Measurements from ENCODE around the gene FAM120B.

The FAM120B gene

GRCh38 chr6:170365121-170365520 is 58.6 kb downstream of the FAM120B start:
- DNase-seq, result no peak

GRCh38 chr6:170365593-170365992 is 59.0 kb downstream of the FAM120B start:
- DNase-seq, result no peak

GRCh38 chr6:170366248-170366960 is 59.8 kb downstream of the FAM120B start:
- no peak for DNase-seq

GRCh38 chr6:170367241-170367640 is 60.7 kb downstream of the FAM120B start:
- no peak for DNase-seq

- no peak for DNase-seq
These were observed 62.0 kb downstream of the FAM120B start for GRCh38 chr6:170368544-170368943.

GRCh38 chr6:170369403-170369802 is 62.8 kb downstream of the FAM120B start:
- no peak for DNase-seq

- no peak for DNase-seq
These were observed 63.9 kb downstream of the FAM120B start for GRCh38 chr6:170370416-170370815.

- DNase-seq, result no peak
These were observed 64.5 kb downstream of the FAM120B start for GRCh38 chr6:170371080-170371479.

GRCh38 chr6:170371588-170371987 is 65.0 kb downstream of the FAM120B start:
- DNase-seq, result no peak

- no peak for DNase-seq
These were observed 66.1 kb downstream of the FAM120B start for GRCh38 chr6:170372380-170373325.

- DNase-seq, result no peak
These were observed 68.2 kb downstream of the FAM120B start for GRCh38 chr6:170374571-170375444.

GRCh38 chr6:170375661-170376060 is 69.1 kb downstream of the FAM120B start:
- no peak for DNase-seq

- no peak for DNase-seq
These were observed 70.0 kb downstream of the FAM120B start for GRCh38 chr6:170376386-170377043.

GRCh38 chr6:170378502-170378901 is 71.9 kb downstream of the FAM120B start:
- DNase-seq, result no peak

- no peak for DNase-seq
These were observed 75.0 kb downstream of the FAM120B start for GRCh38 chr6:170381562-170381961.

GRCh38 chr6:170383466-170384035 is 77.0 kb downstream of the FAM120B start:
- DNase-seq, result no peak

GRCh38 chr6:170385506-170385905 is 78.9 kb downstream of the FAM120B start:
- no peak for DNase-seq

- no peak for DNase-seq
These were observed 81.6 kb downstream of the FAM120B start for GRCh38 chr6:170388113-170388512.

- DNase-seq, result no peak
These were observed 86.5 kb downstream of the FAM120B start for GRCh38 chr6:170393033-170393432.

- DNase-seq, result no peak
These were observed 87.3 kb downstream of the FAM120B start for GRCh38 chr6:170393807-170394399.

GRCh38 chr6:170394980-170395379 is 88.4 kb downstream of the FAM120B start:
- no peak for DNase-seq

All from T-helper 9 cell (primary cell).